Measurements from ENCODE around the gene ULK1.

The ULK1 gene

DNA sequence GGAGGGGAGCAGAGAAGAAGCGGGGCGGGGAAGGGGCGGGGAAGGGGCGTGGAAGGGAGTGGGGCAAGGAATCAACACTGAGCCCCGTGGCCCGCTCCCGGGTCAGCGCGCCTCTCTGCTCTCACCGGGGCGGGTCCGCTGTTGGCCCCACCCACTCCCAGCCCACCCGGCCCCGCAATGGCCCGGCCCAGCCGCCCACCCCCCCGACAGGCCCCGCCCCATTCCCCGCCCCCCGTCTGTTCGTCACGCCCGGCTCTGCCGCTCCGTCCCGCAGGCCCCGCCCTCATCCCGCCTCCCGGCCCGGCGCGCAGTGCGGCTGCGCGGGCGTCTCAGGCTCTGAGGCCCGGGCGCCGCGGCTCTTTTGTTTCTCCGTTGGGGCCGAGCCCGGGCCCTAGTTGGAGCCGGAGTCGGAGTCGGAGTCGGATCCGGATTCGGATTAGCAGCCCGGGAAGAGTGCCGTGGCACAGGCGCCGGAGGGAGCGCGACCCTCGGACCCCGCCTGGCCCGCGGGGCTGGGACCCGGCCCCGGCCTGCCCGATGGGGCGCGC, at the start of gene ULK1:
Gene ULK1 (plus strand): TSS at position 310 of the 548 bp plus-strand sequence. CDS start 380 bp downstream, outside the sequence.
- Histone ChIP-seq H3K27me3 (replicated peaks) (no peaks in the 10 kb centered on the region), H3K27ac (peak within 1 kb of the TSS; percentile 87), H3K4me3 (ENCODE audit: low read depth, low read length) (peak within 1 kb of the TSS; percentile 67), H3K36me3 (replicated peaks) (peaks cover 2% of the 10 kb centered on the region)
- peak; percentile 75 for DNase-seq
- in situ Hi-C loops (cut with HindIII; ENCODE audit: low pct_ligation_motif_present, low sequenced_read_pairs) = no loop called here
- TF ChIP-seq, protein P1, sequence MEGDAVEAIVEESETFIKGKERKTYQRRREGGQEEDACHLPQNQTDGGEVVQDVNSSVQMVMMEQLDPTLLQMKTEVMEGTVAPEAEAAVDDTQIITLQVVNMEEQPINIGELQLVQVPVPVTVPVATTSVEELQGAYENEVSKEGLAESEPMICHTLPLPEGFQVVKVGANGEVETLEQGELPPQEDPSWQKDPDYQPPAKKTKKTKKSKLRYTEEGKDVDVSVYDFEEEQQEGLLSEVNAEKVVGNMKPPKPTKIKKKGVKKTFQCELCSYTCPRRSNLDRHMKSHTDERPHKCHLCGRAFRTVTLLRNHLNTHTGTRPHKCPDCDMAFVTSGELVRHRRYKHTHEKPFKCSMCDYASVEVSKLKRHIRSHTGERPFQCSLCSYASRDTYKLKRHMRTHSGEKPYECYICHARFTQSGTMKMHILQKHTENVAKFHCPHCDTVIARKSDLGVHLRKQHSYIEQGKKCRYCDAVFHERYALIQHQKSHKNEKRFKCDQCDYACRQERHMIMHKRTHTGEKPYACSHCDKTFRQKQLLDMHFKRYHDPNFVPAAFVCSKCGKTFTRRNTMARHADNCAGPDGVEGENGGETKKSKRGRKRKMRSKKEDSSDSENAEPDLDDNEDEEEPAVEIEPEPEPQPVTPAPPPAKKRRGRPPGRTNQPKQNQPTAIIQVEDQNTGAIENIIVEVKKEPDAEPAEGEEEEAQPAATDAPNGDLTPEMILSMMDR (IDR thresholded peaks at IDR 0.05; ENCODE audit: low read depth, low read length, missing control alignments) = no peak

DNA sequence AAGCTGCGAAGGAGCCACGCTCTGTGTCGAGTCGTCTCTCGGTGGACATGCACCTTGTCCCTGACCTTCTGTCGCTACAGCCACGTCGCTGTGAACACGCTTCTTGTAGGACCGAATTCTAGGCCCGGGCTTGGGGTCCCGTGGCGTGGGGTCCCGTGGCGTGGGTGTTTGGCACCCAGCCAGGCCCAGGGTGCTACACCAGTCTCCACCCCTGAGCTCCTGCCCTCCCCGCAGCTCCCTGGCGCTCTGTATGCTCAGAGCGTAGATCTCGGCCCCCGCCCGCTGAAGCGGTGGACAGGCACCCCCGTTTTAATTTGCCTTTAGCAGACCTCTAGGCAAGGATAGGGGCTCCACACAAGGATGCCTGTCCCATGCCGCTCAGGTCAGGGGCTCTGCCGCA, 49.8 kb upstream of the ULK1 start:
- Histone ChIP-seq H3K4me3 (ENCODE audit: low read depth, low read length) (no peak overlapping the region), H3K36me3 (replicated peaks) (peaks cover 14% of the 10 kb centered on the region), H3K27me3 (replicated peaks) (no peaks in the 10 kb centered on the region), H3K27ac (no peak overlapping the region)
- in situ Hi-C loops (cut with HindIII; ENCODE audit: low pct_ligation_motif_present, low sequenced_read_pairs) = no loop called here
- TF ChIP-seq, protein P1 (IDR thresholded peaks at IDR 0.05; ENCODE audit: low read depth, low read length, missing control alignments) = no peak
- DNase-seq = no peak

DNA sequence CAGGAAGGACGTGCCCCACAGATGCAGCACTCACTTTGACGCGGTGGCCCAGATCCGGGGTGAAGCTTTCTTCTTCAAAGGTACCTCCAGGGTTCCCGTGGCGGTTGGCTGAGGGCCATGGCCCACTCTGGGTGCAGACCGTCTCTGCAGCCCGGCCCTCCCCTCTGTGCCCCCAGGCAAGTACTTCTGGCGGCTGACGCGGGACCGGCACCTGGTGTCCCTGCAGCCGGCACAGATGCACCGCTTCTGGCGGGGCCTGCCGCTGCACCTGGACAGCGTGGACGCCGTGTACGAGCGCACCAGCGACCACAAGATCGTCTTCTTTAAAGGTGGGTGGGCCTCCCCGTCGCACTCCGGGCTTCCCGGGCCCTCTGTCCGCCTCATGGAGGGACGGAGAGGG, 49.3 kb upstream of the ULK1 start:
- in situ Hi-C loops (cut with HindIII; ENCODE audit: low pct_ligation_motif_present, low sequenced_read_pairs) = no loop called here
- Histone ChIP-seq H3K4me3 (ENCODE audit: low read depth, low read length) (no peak overlapping the region), H3K36me3 (replicated peaks) (peaks cover 14% of the 10 kb centered on the region), H3K27ac (no peak overlapping the region), H3K27me3 (replicated peaks) (no peaks in the 10 kb centered on the region)
- TF ChIP-seq, protein P1 (IDR thresholded peaks at IDR 0.05; ENCODE audit: low read depth, low read length, missing control alignments) = no peak
- no peak for DNase-seq

DNA sequence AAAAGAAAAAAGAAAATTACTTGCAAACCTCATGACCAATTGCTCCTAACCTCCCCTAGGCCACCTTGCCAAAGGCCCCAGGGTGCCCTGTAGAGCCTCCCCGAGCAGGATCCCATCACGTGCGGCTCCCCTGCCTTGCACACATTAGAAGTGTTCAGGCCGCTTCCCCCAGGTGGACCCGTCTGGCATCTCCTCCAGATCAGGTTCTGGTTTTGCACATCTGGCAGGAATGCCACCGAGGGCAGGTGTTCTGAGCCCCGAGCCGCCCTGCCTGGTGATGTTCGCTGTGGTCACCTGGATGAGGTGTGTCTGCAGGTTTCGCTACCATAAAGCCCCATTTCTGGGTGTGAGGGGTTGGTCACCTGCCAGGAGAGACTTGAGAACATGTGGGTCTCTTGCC, 47.0 kb upstream of the ULK1 start:
- peaks cover 8% of the 10 kb centered on the region for H3K36me3 ChIP-seq (replicated peaks)
- H3K27me3 ChIP-seq (replicated peaks) = no peaks in the 10 kb centered on the region
- DNase-seq = no peak
- no peak overlapping the region for H3K4me3 ChIP-seq (ENCODE audit: low read depth, low read length)
- in situ Hi-C loops (cut with HindIII; ENCODE audit: low pct_ligation_motif_present, low sequenced_read_pairs) = no loop called here
- TF ChIP-seq, protein P1 (IDR thresholded peaks at IDR 0.05; ENCODE audit: low read depth, low read length, missing control alignments) = no peak
- no peak overlapping the region for H3K27ac ChIP-seq

DNA sequence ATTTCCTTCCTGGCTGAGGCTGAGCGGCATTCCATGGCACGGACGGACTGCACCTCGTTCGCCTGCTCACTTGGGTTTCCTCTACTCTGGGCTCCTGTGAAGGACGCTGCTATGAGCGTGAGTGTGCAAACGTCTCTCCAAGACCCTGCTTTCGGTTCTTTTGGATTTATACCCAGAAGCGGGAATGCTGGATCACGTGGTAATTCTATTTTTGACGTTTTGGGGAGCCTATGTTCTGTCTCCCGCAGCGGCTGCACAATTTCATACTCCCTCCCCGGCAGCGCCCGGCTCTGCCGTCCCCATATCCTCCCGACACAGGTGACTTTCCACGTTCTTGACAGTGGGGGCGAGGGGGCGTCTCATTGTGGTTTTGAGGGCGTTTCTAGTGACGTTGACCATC, 45.7 kb upstream of the ULK1 start:
- H3K36me3 ChIP-seq (replicated peaks) = peaks cover 8% of the 10 kb centered on the region

More for the DNA sequence above, 45.7 kb upstream of the ULK1 start:
- DNase-seq = no peak
- Histone ChIP-seq H3K4me3 (ENCODE audit: low read depth, low read length) (no peak overlapping the region), H3K27ac (no peak overlapping the region), H3K27me3 (replicated peaks) (no peaks in the 10 kb centered on the region)
- in situ Hi-C loops (cut with HindIII; ENCODE audit: low pct_ligation_motif_present, low sequenced_read_pairs) = no loop called here
- TF ChIP-seq, protein P1 (IDR thresholded peaks at IDR 0.05; ENCODE audit: low read depth, low read length, missing control alignments) = no peak
